HepG2 (cell line): Measurements from ENCODE around the gene ZNF624. TPM values are rescaled to one million over a fixed set of nuclear protein-coding genes. Genes with fewer than 3 reads are reported as not detected.
A peak's percentile ranks its signal among the peaks of the same experiment; 100 is the strongest.

Source experiments
- ATF4 ChIP-seq, 2 experiments: fragments of 450-650 bp in 1 of 2; sonication (generic) in 1 of 2; formaldehyde crosslinking; IDR thresholded peaks; 2 replicates each; pipeline versions ENCODE4 v1.5.0 to v1.8.0; 2020 to 2022; ENCODE audit warnings: mild to moderate bottlenecking in 1 of 2, missing genetic modification reagents in 1 of 2
- CEBPB ChIP-seq: IDR thresholded peaks from 2 replicates; pipeline ENCODE4 v1.6.1; 2011; ENCODE audit warnings: low read depth, low read length, improper control_type of control experiment, borderline replicate concordance
- DPF2 ChIP-seq: sonication (generic); formaldehyde crosslinking; IDR thresholded peaks from 2 replicates; pipeline ENCODE4 v1.4.0; 2020; ENCODE audit warnings: mild to moderate bottlenecking, low read depth, missing genetic modification reagents, borderline replicate concordance
- EHMT2 ChIP-seq: fragments of 200-600 bp; sonication (generic); IDR thresholded peaks from 2 replicates; pipeline ENCODE4 v1.7.0; 2017; ENCODE audit warnings: antibody characterized with exemption, low read depth, low read length, borderline replicate concordance
- FOXM1 ChIP-seq: sonication (generic); formaldehyde crosslinking; IDR thresholded peaks from 2 replicates; pipeline ENCODE4 v1.5.0; 2020; ENCODE audit warnings: missing genetic modification reagents
- FOXP4 ChIP-seq: sonication (generic); formaldehyde crosslinking; IDR thresholded peaks from 2 replicates; pipeline ENCODE4 v1.4.0; 2020; ENCODE audit warnings: missing genetic modification reagents
- MATR3 ChIP-seq: sonication (generic); formaldehyde crosslinking; IDR thresholded peaks from 2 replicates; pipeline ENCODE4 v1.4.0; 2020; ENCODE audit warnings: missing genetic modification reagents
- NBN ChIP-seq: fragments of 450-650 bp; conservative IDR thresholded peaks from 2 replicates; pipeline ENCODE4 v1.6.1; 2017
- SMAD3 ChIP-seq: sonication (generic); formaldehyde crosslinking; IDR thresholded peaks from 2 replicates; pipeline ENCODE4 v1.4.0; 2020; ENCODE audit warnings: missing genetic modification reagents
- TFE3 ChIP-seq: IDR thresholded peaks from 2 replicates; pipeline ENCODE4 v1.6.1; 2016
- ZBTB38 ChIP-seq: sonication (generic); formaldehyde crosslinking; IDR thresholded peaks from 2 replicates; pipeline ENCODE4 v1.5.1; 2020; ENCODE audit warnings: mild to moderate bottlenecking, missing genetic modification reagents
- ZBTB40 ChIP-seq, 2 experiments: fragments of 450-650 bp in 1 of 2; sonication (generic) in 1 of 2; formaldehyde crosslinking in 1 of 2; IDR thresholded peaks; 2 replicates each; pipeline versions ENCODE4 v1.6.1 to v1.8.0; 2016 to 2022; ENCODE audit warnings: antibody characterized with exemption in 1 of 2, mild to moderate bottlenecking in 1 of 2, missing genetic modification reagents in 1 of 2
- ZNF20 ChIP-seq: sonication (generic); formaldehyde crosslinking; IDR thresholded peaks from 2 replicates; pipeline ENCODE4 v1.4.0; 2020; ENCODE audit warnings: mild to moderate bottlenecking, moderate library complexity, missing genetic modification reagents
- ZNF205 ChIP-seq: IDR thresholded peaks from 2 replicates; pipeline ENCODE4 v1.6.1; 2018; ENCODE audit warnings: missing biosample characterization, missing genetic modification reagents
- ZNF329 ChIP-seq: sonication (generic); formaldehyde crosslinking; IDR thresholded peaks from 2 replicates; pipeline ENCODE4 v1.9.0; 2021; ENCODE audit warnings: low read depth, mild to moderate bottlenecking, missing genetic modification reagents
- ZNF83 ChIP-seq: sonication (generic); formaldehyde crosslinking; IDR thresholded peaks from 2 replicates; pipeline ENCODE4 v1.4.0; 2020; ENCODE audit warnings: missing genetic modification reagents, mild to moderate bottlenecking, borderline replicate concordance
- polyA plus RNA-seq, 8 experiments: library from polyadenylated mRNA; depleted of rRNA in 3 of 8; stranded (reverse) in 7 of 8; unstranded in 1 of 8; fragments of >200 nt; fragmentation: Illumina TruSeq in 4 of 8; extraction: Trizol in 4 of 8; gene quantifications; 2 replicates each; pipeline versions ENCODE4 v1.2.1 to v1.2.3, GENCODE V29; 2011 to 2016; ENCODE audit warnings: low read depth in 4 of 8, missing spikeins in 1 of 8, mixed read lengths in 1 of 8; ENCODE audit not compliant: insufficient read depth in 1 of 8
- total RNA-seq, 5 experiments: library from RNA; depleted of rRNA; stranded (reverse); fragments of >200 nt; fragmentation: Illumina TruSeq; extraction: Trizol; gene quantifications; 2 replicates each; pipeline ENCODE4 v1.2.3, GENCODE V29; 2016; ENCODE audit warnings: low read depth in 1 of 5

Gene ZNF624
- total and polyA plus RNA-seq, 2 of the 13 experiments (the other 11 are each of a cell fraction or from before 2014, with no cell fraction given): 0.75 to 3.5 TPM

- TF ChIP-seq ZBTB40 (IDR thresholded peaks at IDR 0.05) (no peak), ZBTB40 (CRISPR knock-in tag; IDR thresholded peaks at IDR 0.05) (peak; percentile 77), ATF4 (CRISPR knock-in tag; IDR thresholded peaks at IDR 0.05) (no peak), ZBTB38 (CRISPR knock-in tag) (peak; percentile 64; the same call in 1 of the 2 replicates), ZNF205 (CRISPR knock-in tag) (0 out of 2 replicates have a peak, but pooled peaks have one; percentile 33), ZNF329 (0 out of 2 replicates have a peak, but pooled peaks have one; percentile 42), NBN (no peak), TFE3 (no peak), MATR3 (no peak), EHMT2 (no peak), FOXM1 (CRISPR knock-in tag) (no peak), ZNF83 (CRISPR knock-in tag) (no peak), ZNF20 (no peak), CEBPB (no peak), FOXP4 (no peak), DPF2 (CRISPR knock-in tag) (no peak), SMAD3 (CRISPR knock-in tag) (peak; percentile 49; the same call in 1 of the 2 replicates)
These were observed at the start of gene ZNF624 (continued) for GRCh38 chr17:16653367-16654041.
